Measurements from ENCODE around the gene SNRPA.

DNA sequence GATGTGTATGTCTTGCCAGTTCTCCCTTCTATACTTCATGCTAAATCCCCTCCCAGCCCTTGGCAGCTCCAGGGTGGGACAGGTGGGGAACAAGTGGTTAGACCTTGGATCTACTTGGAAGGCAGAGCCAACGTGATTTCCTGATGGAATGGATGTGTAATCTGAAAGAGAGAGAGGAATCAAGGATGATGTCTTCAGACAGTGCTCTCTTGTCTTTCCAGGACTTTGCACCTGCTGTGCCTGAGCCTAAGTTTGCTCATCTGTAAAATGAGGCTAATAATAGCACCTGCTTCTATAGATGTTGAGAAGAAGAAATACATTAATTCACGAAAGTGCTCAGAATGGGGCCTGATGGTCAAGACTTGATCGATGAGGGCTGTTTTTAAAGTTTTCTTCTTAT, 41.0 kb downstream of the SNRPA start:
- TF ChIP-seq GATA3 (IDR thresholded peaks at IDR 0.05; ENCODE audit: low read depth, low read length) (no peak), GATA2 (IDR thresholded peaks at IDR 0.05; ENCODE audit: low read depth, low read length) (no peak)

Data from SH-SY5Y (cell line).